Measurements from ENCODE around the gene FAM168B.

The FAM168B gene

GRCh38 chr2:131054488-131054887, 38.8 kb downstream of the FAM168B start:
- DNase-seq: no peak

- no peak for DNase-seq
These were observed 40.5 kb downstream of the FAM168B start for GRCh38 chr2:131052741-131053263.

GRCh38 chr2:131050896-131051295, 42.4 kb downstream of the FAM168B start:
- no peak for DNase-seq

- DNase-seq: no peak
These were observed 44.0 kb downstream of the FAM168B start for GRCh38 chr2:131049150-131049718.

- DNase-seq: no peak
These were observed 44.6 kb downstream of the FAM168B start for GRCh38 chr2:131048641-131049040.

GRCh38 chr2:131047920-131048560, 45.2 kb downstream of the FAM168B start:
- DNase-seq: no peak

GRCh38 chr2:131046918-131047652, 46.2 kb downstream of the FAM168B start:
- DNase-seq: no peak

- no peak for DNase-seq
These were observed 47.0 kb downstream of the FAM168B start for GRCh38 chr2:131046028-131046917.

- DNase-seq: no peak
These were observed 47.8 kb downstream of the FAM168B start for GRCh38 chr2:131045286-131046027.

- no peak for DNase-seq
These were observed 48.5 kb downstream of the FAM168B start for GRCh38 chr2:131044757-131045150.

GRCh38 chr2:131044075-131044756, 49.0 kb downstream of the FAM168B start:
- DNase-seq: no peak

GRCh38 chr2:131043199-131044074, 49.8 kb downstream of the FAM168B start:
- DNase-seq: no peak

- DNase-seq: no peak
These were observed 51.0 kb downstream of the FAM168B start for GRCh38 chr2:131042148-131042775.

GRCh38 chr2:131041402-131042147, 51.7 kb downstream of the FAM168B start:
- DNase-seq: no peak

- no peak for DNase-seq
These were observed 52.4 kb downstream of the FAM168B start for GRCh38 chr2:131040661-131041401.

- DNase-seq: no peak
These were observed 53.2 kb downstream of the FAM168B start for GRCh38 chr2:131039908-131040660.

GRCh38 chr2:131039535-131039907, 53.7 kb downstream of the FAM168B start:
- DNase-seq: no peak

- DNase-seq: no peak
These were observed 54.2 kb downstream of the FAM168B start for GRCh38 chr2:131039101-131039440.
